Right atrium auricular region (tissue), 2 donors: ENCODE results near the gene NRP1. TPM values are rescaled to one million over a fixed set of nuclear protein-coding genes. Genes with fewer than 3 reads are reported as not detected.

Source experiments
- DNase-seq: peaks from one replicate; pipeline ENCODE4 v3.0.0-alpha.2; 2019; ENCODE audit warnings: low spot score
- H3K27ac ChIP-seq, 2 donors: fragments of 200-600 bp; sonication (generic); 1 replicate in 1 of 2; 2 replicates in 1 of 2; pipeline ENCODE4 v1.5.1; 2016 to 2019
- H3K27me3 ChIP-seq, 2 donors: fragments of 200-600 bp; sonication (generic); one replicate each; pipeline versions ENCODE4 v1.5.1 to v1.6.0; 2017 to 2019
- H3K36me3 ChIP-seq: fragments of 200-600 bp; sonication (generic); one replicate; pipeline ENCODE4 v1.5.1; 2016
- H3K4me1 ChIP-seq, 2 donors: fragments of 200-600 bp; sonication (generic); one replicate each; pipeline versions ENCODE4 v1.5.1 to v1.6.0; 2017 to 2019
- H3K4me3 ChIP-seq, 2 donors: fragments of 200-600 bp; sonication (generic); 1 replicate in 1 of 2; 2 replicates in 1 of 2; pipeline ENCODE4 v1.5.1; 2017 to 2019; ENCODE audit warnings: mild to moderate bottlenecking in 1 of 2, moderate library complexity in 1 of 2
- H3K9me3 ChIP-seq, 2 donors: fragments of 200-600 bp; sonication (generic); one replicate each; pipeline ENCODE4 v1.5.1; 2019
- CTCF ChIP-seq, 2 donors: fragments of 200-600 bp; sonication (generic); IDR thresholded peaks; one replicate each; pipeline ENCODE4 v1.5.1; 2019; ENCODE audit warnings: antibody characterized with exemption in 2 of 2
- total RNA-seq, 2 donors: library from RNA; depleted of rRNA; stranded (reverse); fragments of >200 nt; gene quantifications; one replicate each; pipeline ENCODE4 v1.1.0, GENCODE V29; 2016

The NRP1 gene
- total RNA-seq, 2 donors from 2014 or later = 54.6 to 83.1 TPM

- no peak for TF ChIP-seq CTCF (IDR thresholded peaks at IDR 0.05)
- H3K36me3 ChIP-seq = peaks cover 58% of the 10 kb centered on the region
- H3K4me3 ChIP-seq = no peak overlapping the region
- DNase-seq = no peak
- no peaks in the 10 kb centered on the region for H3K27me3 ChIP-seq
- peak overlapping the region; percentile 48 to 70 for H3K27ac ChIP-seq
- peaks cover 0 to 33% of the 10 kb centered on the region in 2 donors for H3K4me1 ChIP-seq
- no peaks in the 10 kb centered on the region for H3K9me3 ChIP-seq
Measured at GRCh38 chr10:33249137-33249536, 85.3 kb downstream of the NRP1 start.

GRCh38 chr10:33248638-33249037 lies 85.8 kb downstream of the NRP1 start:
- Histone ChIP-seq H3K4me1 (peaks cover 0 to 33% of the 10 kb centered on the region in 2 donors), H3K27ac (peak overlapping the region; percentile 43 to 70), H3K36me3 (peaks cover 53% of the 10 kb centered on the region), H3K9me3 (no peaks in the 10 kb centered on the region), H3K4me3 (no peak overlapping the region), H3K27me3 (no peaks in the 10 kb centered on the region)
- no peak for TF ChIP-seq CTCF (IDR thresholded peaks at IDR 0.05)
- no peak for DNase-seq

GRCh38 chr10:33247221-33247922 lies 87.1 kb downstream of the NRP1 start:
- no peaks in the 10 kb centered on the region for H3K27me3 ChIP-seq
- H3K27ac ChIP-seq = peak overlapping the region; percentile 43 to 70
- no peak for TF ChIP-seq CTCF (IDR thresholded peaks at IDR 0.05)

GRCh38 chr10:33245343-33245742 lies 89.1 kb downstream of the NRP1 start:
- H3K4me1 ChIP-seq = peaks cover 0 to 36% of the 10 kb centered on the region in 2 donors
- H3K36me3 ChIP-seq = peaks cover 24% of the 10 kb centered on the region
- no peaks in the 10 kb centered on the region for H3K9me3 ChIP-seq
- no peak overlapping the region for H3K4me3 ChIP-seq
- no peak for DNase-seq
- H3K27me3 ChIP-seq = no peaks in the 10 kb centered on the region
- H3K27ac ChIP-seq = no peak overlapping the region
- TF ChIP-seq CTCF (IDR thresholded peaks at IDR 0.05) = no peak

More at GRCh38 chr10:33247221-33247922, 87.1 kb downstream of the NRP1 start:
- no peak for DNase-seq
- Histone ChIP-seq H3K4me1 (peaks cover 0 to 28% of the 10 kb centered on the region in 2 donors), H3K36me3 (peaks cover 40% of the 10 kb centered on the region), H3K9me3 (no peaks in the 10 kb centered on the region), H3K4me3 (no peak overlapping the region)

- Histone ChIP-seq H3K4me3 (no peak overlapping the region), H3K27me3 (no peaks in the 10 kb centered on the region), H3K4me1 (peaks cover 0 to 35% of the 10 kb centered on the region in 2 donors), H3K36me3 (peaks cover 17% of the 10 kb centered on the region), H3K27ac (no peak overlapping the region), H3K9me3 (no peaks in the 10 kb centered on the region)
- no peak for TF ChIP-seq CTCF (IDR thresholded peaks at IDR 0.05)
- no peak for DNase-seq
Measured at GRCh38 chr10:33244354-33244967, 90.0 kb downstream of the NRP1 start.
